22Rv1 (cell line): ENCODE results near the gene QPRT.

Experiments
- ZFX ChIP-seq: fragments of 450-650 bp; IDR thresholded peaks from 2 replicates; pipeline ENCODE4 v1.6.1; 2017; ENCODE audit warnings: antibody characterized with exemption, borderline replicate concordance
- TF ChIP-seq, protein P1 (sequence below): fragments of 450-650 bp; IDR thresholded peaks from 2 replicates; pipeline ENCODE4 v1.5.1; 2017; ENCODE audit warnings: mild to moderate bottlenecking

DNA sequence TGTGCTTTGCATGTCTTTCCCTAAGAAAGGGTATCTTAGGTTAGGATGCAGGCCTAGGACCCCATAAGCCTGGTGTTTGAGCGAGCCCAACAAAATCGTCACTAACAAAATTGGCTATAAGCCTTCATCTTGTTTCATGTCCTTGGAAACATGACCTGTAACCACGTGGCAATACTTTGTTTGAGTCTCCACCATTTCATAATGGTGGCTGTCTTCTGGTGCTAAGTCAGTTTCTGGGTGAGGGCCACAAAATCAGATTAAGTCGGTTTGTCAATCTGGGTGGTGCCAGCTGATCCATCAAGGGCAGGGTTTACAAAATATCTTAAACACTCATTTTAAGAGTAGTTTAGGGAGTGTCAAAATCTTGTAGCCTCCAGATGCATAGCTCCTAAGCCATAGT lies 33.8 kb downstream of the QPRT start:
- TF ChIP-seq, protein P1, sequence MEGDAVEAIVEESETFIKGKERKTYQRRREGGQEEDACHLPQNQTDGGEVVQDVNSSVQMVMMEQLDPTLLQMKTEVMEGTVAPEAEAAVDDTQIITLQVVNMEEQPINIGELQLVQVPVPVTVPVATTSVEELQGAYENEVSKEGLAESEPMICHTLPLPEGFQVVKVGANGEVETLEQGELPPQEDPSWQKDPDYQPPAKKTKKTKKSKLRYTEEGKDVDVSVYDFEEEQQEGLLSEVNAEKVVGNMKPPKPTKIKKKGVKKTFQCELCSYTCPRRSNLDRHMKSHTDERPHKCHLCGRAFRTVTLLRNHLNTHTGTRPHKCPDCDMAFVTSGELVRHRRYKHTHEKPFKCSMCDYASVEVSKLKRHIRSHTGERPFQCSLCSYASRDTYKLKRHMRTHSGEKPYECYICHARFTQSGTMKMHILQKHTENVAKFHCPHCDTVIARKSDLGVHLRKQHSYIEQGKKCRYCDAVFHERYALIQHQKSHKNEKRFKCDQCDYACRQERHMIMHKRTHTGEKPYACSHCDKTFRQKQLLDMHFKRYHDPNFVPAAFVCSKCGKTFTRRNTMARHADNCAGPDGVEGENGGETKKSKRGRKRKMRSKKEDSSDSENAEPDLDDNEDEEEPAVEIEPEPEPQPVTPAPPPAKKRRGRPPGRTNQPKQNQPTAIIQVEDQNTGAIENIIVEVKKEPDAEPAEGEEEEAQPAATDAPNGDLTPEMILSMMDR = no peak
- TF ChIP-seq ZFX = no peak
